GM18867 (cell line): ENCODE results near the gene PPP3CA.
A peak's percentile ranks its signal among the peaks of the same experiment; 100 is the strongest.

ENCODE experiments used
- ATAC-seq: cut with Tn5 transposase; IDR thresholded peaks from one replicate; pipeline ENCODE4 v1.9.1; 2021; ENCODE audit warnings: mild to moderate bottlenecking, moderate library complexity; ENCODE audit not compliant: unreplicated experiment

Gene PPP3CA

DNA sequence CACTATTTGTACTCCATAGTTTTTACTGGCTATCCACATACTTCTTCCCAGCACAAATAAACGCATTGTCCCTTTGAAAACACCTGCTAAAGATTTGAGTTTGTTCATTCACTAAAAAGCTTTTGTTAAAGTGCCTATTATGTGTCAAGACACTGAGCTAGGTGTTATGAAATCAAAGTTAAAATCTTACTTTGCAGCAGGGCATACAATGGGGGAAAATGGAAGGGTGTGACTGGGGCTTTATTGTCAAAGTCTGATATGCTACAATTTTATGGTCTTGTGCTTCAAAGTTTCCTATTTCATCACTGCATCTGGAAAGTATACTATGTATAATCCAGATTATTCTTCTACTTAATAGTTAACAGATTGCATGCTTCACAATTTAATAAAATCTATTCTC is 128.4 kb downstream of the PPP3CA start:
- no peak for ATAC-seq

DNA sequence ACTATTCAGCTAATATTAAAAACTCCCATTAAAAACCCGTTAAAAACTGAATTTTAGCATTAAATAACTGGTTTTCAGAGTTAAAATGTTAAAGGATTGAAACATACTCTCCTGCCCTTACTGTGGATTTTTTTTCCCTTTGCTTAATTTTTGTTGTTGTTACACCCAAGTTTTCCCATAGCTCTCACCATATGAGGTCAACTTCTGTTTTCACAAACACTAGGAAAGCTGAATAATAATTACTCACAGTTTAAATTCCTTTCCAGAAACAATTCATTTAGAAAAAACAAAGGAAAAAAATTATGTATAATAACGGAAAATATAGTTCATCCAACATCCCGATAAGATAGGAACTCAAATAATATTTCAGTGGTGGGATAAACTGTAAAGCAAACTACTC is 129.0 kb downstream of the PPP3CA start:
- ATAC-seq: no peak

DNA sequence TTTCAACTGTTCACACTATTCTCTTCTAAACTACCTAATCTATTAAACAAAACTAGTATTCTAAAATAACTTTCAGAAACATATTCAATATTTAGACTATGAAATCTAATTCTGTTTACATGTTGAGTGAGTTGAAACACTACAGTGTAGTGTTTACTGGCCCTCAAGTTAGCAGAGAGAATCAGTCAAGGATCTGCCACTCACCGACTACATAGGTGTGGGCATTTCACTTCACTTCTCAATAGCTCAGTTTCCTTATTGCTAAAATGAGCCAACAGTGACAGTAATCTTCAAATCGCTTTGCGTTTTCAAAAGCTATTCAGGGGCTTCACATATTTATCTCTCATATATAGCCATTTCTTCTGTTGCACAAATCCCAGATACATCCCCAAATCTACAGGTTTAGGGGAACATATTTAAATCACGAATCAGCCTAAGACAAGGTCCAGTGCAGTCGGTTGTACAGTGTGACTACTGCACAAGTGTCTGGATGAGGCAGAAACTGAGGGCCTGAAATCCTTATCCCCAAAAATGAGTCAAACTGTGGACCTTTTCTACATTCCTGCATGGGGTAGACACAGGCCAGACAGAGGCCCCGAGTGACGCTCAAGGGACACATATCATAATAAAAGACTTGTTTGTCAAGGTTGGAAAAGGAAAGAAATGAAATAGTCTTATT is 129.8 kb downstream of the PPP3CA start:
- no peak for ATAC-seq

DNA sequence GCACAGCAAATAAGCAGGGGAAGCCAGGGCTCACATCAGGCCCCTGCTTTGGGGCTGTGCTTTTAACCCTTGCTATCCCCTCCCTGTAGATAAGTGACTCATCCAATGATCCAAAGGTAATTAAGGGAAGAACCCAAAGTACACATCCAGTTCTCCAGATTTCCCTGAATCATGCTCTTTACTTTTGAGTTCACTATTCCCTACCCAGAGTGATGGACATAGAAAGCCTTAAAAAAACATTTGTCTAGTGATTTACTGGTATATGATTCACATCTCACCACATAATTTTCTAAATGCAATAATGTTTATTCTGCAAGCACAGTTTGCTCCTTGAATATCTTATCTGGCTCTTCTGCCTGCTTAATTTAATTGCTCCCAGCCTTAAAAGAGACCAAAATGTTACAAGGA is 136.2 kb downstream of the PPP3CA start:
- ATAC-seq: no peak

DNA sequence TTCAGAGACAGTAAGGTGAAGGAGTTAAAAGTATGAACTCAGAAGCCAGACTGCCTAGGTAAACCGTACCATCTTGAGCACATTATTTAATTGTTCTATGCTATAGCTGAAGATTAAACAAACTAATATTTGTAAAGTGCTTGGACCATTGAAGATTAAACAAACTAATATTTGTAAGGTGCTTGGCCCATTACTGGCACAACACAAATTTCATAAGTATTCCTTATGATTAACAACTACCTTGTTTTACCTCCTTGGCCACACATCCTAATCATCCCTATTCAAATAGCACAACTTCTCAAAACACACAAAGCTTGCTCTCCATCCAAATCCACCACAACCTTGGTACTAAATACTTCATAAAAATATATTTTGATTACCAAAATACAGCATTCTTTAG is 137.0 kb downstream of the PPP3CA start:
- no peak for ATAC-seq

DNA sequence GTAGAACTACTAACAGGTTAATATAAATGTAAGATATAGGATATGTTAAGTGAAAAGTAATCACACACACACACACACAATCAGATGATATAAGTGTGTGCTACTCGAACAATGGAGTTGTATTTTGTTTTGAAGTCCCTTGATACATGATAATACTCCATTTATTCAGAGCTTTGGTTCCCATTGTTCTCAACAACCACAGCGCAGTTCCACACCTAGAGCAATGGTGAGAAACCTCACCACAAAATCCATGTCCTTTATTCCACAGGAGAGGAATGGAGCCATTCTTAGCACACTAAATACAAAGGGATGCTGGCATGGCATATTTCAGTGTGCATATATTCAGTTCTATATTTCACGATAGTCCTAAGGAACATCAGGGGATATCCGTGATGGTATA is 139.2 kb downstream of the PPP3CA start:
- no peak for ATAC-seq

DNA sequence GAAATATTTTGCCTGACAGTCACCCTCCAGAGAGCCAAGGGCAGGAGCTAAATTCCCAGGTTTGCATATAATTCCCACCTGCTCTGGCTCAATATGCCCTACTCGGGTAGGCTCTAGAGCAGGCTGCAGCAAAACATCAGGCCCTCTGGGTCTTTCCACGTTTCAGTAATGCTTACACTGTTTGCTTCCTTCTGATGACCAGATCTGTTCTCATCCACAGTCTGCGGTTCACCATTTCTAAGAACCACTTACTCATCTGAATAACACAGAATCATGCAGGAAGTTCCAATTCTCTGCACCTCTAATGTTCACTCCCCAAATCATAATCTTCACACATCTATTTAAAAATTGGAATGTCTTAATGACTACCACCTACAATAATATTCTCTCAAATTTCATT is 141.4 kb downstream of the PPP3CA start:
- peak; percentile 88 for ATAC-seq

DNA sequence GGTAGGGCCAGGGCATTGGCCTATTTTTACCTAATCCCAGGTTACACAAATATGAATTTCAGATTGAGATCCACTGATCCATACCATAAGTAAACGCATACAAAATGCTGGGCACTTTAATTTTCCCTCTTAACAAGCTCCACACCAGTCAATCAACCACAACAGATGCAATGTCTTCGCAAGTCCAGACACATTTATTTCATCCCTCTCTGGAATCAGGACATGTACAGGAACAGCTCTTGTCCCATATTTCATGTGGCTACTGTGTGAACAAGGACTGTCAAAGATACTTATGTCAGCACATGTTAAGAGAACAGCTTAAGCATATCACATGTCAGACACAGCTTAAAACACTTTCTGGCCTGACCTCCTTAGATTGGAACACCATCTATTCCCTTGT is 145.9 kb downstream of the PPP3CA start:
- no peak for ATAC-seq

DNA sequence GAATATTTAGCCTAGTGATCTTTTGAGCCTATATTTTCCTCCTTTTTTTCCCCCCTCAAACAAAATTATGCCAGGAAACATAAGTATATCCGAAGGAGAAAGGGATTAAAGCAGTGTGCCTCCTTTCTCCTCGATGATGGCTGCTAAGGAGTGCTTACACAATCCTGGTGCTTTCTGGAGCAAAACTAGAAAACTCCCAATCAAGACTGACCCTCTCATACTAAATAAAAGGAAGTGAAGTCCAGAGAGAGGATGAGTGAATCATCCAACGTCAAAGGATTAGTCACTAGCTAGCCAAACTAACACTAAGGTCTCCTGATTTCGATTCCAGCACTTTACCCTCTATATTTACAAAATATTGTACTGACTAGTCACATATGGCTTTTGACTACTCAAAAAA is 146.8 kb downstream of the PPP3CA start:
- no peak for ATAC-seq

DNA sequence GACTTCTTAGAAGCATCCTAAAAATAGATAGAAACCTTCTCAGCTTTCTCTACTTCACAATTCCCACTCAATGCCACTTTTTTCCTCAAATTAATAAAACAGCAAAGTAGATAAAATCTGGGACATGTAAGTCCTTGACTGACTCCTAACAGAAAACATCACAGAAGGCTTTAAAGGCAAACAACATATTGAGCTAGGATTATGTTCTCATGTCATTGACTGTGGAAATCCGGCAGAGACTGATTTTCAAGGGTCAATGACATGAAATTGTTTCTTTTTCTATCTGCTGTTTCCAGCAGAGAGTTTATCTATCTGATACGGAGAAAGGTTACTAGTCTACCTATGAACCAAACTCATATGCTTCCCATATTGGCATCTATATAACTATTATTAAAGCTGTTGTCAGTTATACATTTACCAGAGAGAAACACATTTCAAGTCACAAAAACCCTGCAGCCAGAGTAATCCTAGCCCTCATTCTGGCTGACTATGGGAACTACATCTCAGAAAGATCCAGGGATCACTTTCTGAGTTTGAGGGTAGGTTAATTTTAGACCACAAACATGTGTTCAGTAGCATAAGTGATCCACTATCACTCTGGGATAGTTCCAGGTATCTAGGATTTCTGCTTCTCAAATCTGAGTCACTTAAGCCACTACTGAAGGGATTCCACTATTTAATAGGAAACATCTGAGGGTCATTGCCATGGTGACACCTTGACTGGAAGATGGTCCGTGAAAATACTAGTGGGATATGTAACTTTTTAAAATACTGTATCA is 147.6 kb downstream of the PPP3CA start:
- no peak for ATAC-seq

DNA sequence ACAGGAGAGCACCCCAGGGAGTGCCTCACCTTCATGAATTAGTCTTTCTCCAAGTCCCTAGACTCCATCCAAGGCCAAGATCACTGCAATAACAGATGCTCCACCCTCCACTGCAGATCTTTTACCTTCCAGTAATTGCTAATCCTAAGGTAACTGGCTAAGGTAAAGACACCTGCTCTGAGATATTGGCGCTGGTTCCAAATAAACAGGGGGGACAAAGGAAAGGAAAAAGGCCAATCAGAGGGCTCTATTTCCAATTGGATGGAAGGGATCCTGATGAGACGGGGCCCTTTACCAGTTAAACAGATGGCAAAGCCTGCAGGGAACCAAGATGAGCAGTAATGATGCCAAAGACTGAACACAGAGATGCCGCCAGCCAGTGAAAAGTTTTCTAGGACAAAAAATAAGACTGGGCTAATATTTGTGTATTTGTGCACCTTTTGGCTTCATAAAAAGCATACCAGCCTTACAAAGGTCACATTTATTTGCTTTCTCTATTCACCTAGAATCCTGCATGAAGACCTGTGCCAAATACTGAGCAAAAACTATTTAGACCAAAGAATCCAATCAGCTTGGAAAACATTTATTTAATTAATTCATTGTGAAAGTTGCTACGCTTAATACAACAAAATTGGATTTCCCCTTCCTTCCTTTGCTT is 148.5 kb downstream of the PPP3CA start:
- ATAC-seq: no peak

DNA sequence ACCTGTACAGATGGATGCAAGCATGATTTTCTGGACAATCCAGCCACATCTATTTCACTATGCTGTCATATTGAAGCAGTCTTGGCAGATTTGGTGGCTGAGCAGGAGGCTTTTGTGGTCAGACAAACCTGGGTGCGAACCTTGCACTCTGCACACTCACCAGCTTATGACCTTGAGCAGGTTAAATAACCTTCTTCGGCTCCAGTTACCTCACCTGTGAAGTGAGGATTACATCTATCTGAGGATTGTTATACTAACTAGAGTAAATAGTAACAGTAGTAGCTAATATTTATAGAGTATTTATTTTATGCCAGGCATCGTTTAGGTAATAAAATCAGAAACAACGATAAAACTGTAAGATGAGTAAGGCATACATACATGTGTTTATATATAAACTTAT is 150.0 kb downstream of the PPP3CA start:
- no peak for ATAC-seq

DNA sequence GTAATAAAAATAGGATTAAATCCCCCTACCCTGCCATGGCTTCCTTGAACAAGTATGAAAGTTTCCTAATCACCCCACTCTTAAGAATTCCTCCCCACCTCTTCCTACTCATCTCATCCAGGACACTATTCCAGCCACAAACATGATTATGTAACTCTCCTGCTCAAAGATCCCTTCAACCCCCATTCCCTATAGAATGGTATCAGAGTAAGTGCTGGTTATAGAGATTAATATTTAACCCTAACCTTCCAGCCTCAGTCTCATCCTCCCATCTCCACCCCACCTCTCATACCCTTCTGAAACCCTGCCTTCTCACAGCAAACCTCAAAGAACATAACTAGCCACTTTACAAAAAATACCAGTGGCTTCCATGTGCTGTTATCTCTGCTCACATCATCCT is 155.1 kb downstream of the PPP3CA start:
- peak; percentile 66 for ATAC-seq

DNA sequence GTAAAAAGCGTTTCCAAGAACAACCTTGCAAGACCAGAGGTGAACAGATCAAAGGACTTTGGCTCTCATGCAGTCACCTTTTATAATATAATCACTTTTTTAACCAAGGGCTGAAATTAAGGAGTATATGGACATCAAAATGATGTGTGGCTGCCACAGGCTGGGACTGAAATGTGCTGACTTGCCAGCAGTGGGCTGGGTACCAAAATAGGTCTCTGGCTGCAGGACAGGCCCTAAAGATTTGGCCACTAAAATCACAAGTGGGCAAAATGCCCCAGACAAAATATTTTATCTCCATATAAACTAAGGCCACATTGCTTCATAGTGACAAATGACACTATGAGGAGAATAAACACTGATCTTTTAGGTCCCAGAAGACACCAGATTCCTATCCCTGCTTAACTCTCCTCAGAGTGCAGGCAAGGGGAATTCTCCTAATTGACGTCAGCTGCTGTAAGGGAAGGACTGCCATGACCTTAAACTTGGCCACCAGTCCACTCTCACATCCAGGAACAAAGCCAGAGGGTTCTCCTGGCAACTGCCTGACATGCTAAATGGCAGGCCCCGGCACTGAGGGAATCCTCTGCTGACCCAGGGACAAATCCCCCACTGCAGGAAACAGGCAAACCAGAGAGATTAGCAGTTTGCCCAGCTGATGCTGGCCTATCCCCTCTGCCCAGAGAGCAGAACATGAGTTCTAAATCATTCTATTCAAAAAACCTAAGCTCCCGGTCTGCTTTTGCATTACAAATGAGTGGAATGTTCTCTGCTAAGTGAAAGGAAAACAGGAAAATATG is 155.8 kb downstream of the PPP3CA start:
- ATAC-seq: no peak

DNA sequence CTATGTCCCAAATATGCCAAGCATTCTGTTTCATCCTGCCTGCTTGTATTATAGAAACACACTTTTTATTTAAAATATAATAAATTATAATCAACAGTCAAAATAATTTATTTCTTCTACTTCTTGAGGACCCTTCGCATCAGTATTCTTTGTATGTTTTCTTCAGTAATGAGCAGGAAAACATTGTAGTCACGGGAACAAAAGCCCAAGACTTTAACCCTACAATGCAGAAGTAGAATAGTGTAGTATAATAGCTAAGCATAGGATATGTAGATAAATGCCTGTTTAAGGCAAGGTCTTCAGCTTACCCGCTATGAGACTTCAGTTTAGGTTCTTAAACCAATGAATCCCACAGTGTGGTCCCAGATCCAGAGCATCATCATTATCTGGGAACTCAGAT is 156.6 kb downstream of the PPP3CA start:
- ATAC-seq: no peak

DNA sequence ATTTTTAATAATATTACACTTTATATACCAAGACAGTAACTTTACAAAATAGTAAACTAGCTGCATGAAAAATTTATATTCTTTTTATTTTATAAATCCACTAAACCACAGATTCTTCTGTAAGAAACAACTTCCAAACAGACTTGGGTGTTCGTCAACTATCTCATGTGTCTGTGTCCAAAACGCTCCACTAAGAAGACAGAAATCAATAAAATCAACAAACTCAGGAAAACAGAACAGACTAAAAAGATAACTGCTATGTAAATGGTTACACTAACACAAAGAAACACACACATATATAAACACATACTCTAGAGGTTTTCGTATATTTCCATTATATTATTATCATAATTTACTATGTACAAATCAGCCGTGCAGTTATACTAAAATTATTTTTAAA is 158.4 kb downstream of the PPP3CA start:
- ATAC-seq: no peak

DNA sequence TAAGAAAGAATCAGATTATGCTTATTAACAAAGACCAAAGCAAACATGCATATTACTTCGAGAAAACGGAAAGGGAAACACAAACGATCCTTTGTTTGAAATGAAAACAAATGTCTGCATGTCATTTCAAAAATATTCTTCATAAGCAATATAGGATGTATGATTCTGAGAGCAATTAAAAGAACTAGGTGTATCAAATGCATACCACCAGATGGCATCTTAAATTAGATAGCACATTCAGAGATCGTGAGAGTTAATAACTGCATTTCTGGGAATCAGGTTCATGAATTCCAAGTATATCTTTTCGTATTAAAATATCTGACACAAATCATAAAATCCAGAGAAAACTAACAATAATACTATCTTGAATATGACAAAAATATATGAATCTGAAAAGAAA is 159.5 kb downstream of the PPP3CA start:
- ATAC-seq: no peak

DNA sequence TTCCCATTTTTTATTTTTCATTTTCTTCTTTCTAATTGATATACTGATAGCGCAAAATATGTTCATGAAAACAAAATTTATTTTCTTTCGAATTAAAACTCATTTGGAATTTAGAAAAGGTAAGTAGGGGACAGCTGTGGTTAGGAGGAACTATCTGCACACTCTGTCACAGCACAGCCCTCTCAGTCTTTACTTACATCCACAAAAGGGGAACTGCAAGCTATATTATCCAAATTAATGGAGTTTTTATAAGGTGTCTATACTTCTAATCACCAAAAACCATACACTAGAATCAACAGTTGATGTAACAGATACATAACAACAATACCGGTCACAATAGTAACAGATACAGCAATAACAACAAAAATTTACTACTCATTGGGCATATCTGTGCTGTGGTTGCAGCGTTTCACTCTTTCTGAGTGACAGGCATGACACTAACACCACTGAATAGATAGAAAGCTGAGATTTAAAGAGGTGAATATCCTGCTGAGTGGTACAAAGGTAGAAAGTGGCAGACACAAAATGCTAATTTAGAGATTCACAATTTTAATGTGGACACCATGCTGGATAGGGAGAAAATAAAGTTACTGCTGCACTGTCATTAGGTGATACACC is 160.7 kb downstream of the PPP3CA start:
- ATAC-seq: no peak

DNA sequence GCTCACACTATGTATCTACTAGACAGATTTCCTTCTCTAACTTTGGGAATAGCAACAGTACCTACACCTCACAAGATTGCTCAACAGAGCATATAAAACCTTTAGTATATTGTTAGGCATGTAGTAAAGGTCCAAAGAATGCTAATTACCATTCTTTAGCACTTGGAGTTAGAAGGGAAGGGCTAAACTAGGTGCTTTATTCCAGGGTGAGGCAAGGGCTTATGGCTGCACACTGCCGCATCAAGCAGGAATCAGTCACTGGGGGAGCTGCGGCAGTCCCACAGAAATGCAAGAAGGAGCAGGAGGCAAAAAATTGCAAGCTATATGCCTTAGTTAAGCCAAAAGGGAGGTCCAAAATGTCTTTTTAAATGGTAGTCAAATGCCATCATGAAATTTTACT is 162.7 kb downstream of the PPP3CA start:
- ATAC-seq: no peak

DNA sequence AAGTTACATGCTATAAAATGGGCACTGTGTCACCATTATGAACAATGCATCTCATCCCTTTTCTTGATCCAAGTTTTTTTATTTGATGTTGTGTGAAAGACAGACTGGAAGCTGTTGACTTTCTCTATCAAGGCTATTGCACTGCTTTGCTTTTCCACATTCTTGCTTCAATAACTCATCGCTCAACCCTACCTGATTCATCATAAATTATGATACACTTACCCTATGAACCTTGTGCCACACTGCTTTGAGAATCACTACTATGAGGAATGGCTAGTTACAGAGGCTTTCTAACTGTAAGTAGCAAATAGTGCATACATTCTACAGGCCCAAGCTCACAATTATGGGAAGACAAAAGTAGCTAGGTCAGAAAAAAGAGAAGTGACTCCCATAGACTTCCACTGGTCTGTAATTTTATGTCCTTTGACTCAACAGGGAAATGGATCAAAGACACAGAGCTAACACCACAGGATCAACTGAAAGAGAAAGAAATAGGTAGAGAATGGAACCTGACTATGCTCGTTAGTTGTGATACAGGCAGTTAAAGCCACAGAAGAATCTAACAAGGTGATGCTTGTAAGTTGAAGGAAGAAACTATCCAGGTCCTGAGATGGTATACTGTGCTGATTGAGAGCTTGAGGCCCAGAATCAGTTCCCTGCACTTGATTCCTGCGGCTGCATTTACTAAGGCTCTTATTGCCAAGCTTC is 163.5 kb downstream of the PPP3CA start:
- ATAC-seq: no peak
